HepG2 (cell line): ENCODE results near the gene ZBTB46. TPM values are rescaled to one million over a fixed set of nuclear protein-coding genes. Genes with fewer than 3 reads are reported as not detected.

ENCODE experiments used
- ATF7-NPFF ChIP-seq: sonication (generic); formaldehyde crosslinking; IDR thresholded peaks from 2 replicates; pipeline ENCODE4 v1.8.1; 2023; ENCODE audit warnings: mild to moderate bottlenecking, low read depth, missing genetic modification reagents, moderate library complexity
- BORCS8-MEF2B ChIP-seq: sonication (generic); formaldehyde crosslinking; IDR thresholded peaks from 2 replicates; pipeline ENCODE4 v1.8.0; 2022; ENCODE audit warnings: mild to moderate bottlenecking, missing genetic modification reagents
- HBP1 ChIP-seq: IDR thresholded peaks from 2 replicates; pipeline ENCODE4 v1.6.1; 2016; ENCODE audit warnings: low read depth, control low read depth
- KAT7 ChIP-seq: IDR thresholded peaks from 2 replicates; pipeline ENCODE4 v1.6.1; 2018; ENCODE audit warnings: borderline replicate concordance, missing compliant biosample characterization
- MXD4 ChIP-seq: IDR thresholded peaks from 2 replicates; pipeline ENCODE4 v1.6.1; 2016; ENCODE audit warnings: mild to moderate bottlenecking, missing biosample characterization, missing genetic modification reagents
- NFYB ChIP-seq: sonication (generic); formaldehyde crosslinking; IDR thresholded peaks from 2 replicates; pipeline ENCODE4 v1.4.0; 2020; ENCODE audit warnings: missing genetic modification reagents
- PHB2 ChIP-seq: fragments of 450-650 bp; IDR thresholded peaks from 2 replicates; pipeline ENCODE4 v1.6.1; 2018; ENCODE audit not compliant: partially characterized antibody
- REXO4 ChIP-seq: sonication (generic); formaldehyde crosslinking; IDR thresholded peaks from 2 replicates; pipeline ENCODE4 v1.8.0; 2022; ENCODE audit warnings: missing genetic modification reagents, mild to moderate bottlenecking, borderline replicate concordance
- SOX6 ChIP-seq, 2 experiments: fragments of 450-650 bp in 1 of 2; sonication (generic) in 1 of 2; formaldehyde crosslinking in 1 of 2; IDR thresholded peaks; 2 replicates each; pipeline versions ENCODE4 v1.4.0 to v1.6.1; 2017 to 2020; ENCODE audit warnings: antibody characterized with exemption in 1 of 2, mild to moderate bottlenecking in 1 of 2, missing genetic modification reagents in 1 of 2
- STAT6 ChIP-seq: sonication (generic); formaldehyde crosslinking; IDR thresholded peaks from 2 replicates; pipeline ENCODE4 v1.4.0; 2020; ENCODE audit warnings: missing genetic modification reagents, mild to moderate bottlenecking, borderline replicate concordance
- TRIM22 ChIP-seq: fragments of 450-650 bp; IDR thresholded peaks from 2 replicates; pipeline ENCODE4 v1.6.1; 2017
- ZKSCAN1 ChIP-seq: fragments of 150-350 bp; IDR thresholded peaks from 2 replicates; pipeline ENCODE4 v1.6.1; 2014; ENCODE audit warnings: low read length
- ZNF574 ChIP-seq: sonication (generic); formaldehyde crosslinking; IDR thresholded peaks from 2 replicates; pipeline ENCODE4 v1.4.0; 2020; ENCODE audit warnings: missing genetic modification reagents
- ZNF678 ChIP-seq: sonication (generic); formaldehyde crosslinking; IDR thresholded peaks from 2 replicates; pipeline ENCODE4 v1.4.0; 2020; ENCODE audit warnings: mild to moderate bottlenecking, missing genetic modification reagents
- ZNF709 ChIP-seq: sonication (generic); formaldehyde crosslinking; IDR thresholded peaks from 2 replicates; pipeline ENCODE4 v1.5.0; 2020; ENCODE audit warnings: mild to moderate bottlenecking, missing genetic modification reagents
- ZNF720 ChIP-seq: sonication (generic); formaldehyde crosslinking; IDR thresholded peaks from 2 replicates; pipeline ENCODE4 v1.4.0; 2020; ENCODE audit warnings: missing genetic modification reagents
- ZNF746 ChIP-seq: sonication (generic); formaldehyde crosslinking; IDR thresholded peaks from 2 replicates; pipeline ENCODE4 v1.8.0; 2022; ENCODE audit warnings: mild to moderate bottlenecking, missing genetic modification reagents
- ZNF800 ChIP-seq: sonication (generic); formaldehyde crosslinking; IDR thresholded peaks from 2 replicates; pipeline ENCODE4 v1.4.0; 2020; ENCODE audit warnings: missing genetic modification reagents
- ZSCAN29 ChIP-seq: sonication (generic); formaldehyde crosslinking; conservative IDR thresholded peaks from 2 replicates; pipeline ENCODE4 v1.4.0; 2020; ENCODE audit warnings: mild to moderate bottlenecking, missing genetic modification reagents
- polyA plus RNA-seq, 8 experiments: library from polyadenylated mRNA; depleted of rRNA in 3 of 8; stranded (reverse) in 7 of 8; unstranded in 1 of 8; fragments of >200 nt; fragmentation: Illumina TruSeq in 4 of 8; extraction: Trizol in 4 of 8; gene quantifications; 2 replicates each; pipeline versions ENCODE4 v1.2.1 to v1.2.3, GENCODE V29; 2011 to 2016; ENCODE audit warnings: low read depth in 4 of 8, missing spikeins in 1 of 8, mixed read lengths in 1 of 8; ENCODE audit not compliant: insufficient read depth in 1 of 8
- total RNA-seq, 5 experiments: library from RNA; depleted of rRNA; stranded (reverse); fragments of >200 nt; fragmentation: Illumina TruSeq; extraction: Trizol; gene quantifications; 2 replicates each; pipeline ENCODE4 v1.2.3, GENCODE V29; 2016; ENCODE audit warnings: low read depth in 1 of 5

The ZBTB46 gene
- total and polyA plus RNA-seq, 2 of the 13 experiments (the other 11 are each of a cell fraction or from before 2014, with no cell fraction given): 1.6 to 13.5 TPM

- no peak; the same call in 1 of the 2 replicates for TF ChIP-seq STAT6 (CRISPR knock-in tag)
- TF ChIP-seq BORCS8-MEF2B (CRISPR knock-in tag): peak; percentile 53; the same call in 1 of the 2 replicates
- TF ChIP-seq ZSCAN29 (CRISPR knock-in tag): no peak; the same call in 1 of the 2 replicates
- peak; percentile 33; the same call in 1 of the 2 replicates for TF ChIP-seq ZNF574 (CRISPR knock-in tag)
- no peak for TF ChIP-seq HBP1 (CRISPR knock-in tag)
- TF ChIP-seq REXO4 (CRISPR knock-in tag): no peak
- no peak for TF ChIP-seq KAT7 (CRISPR knock-in tag)
- TF ChIP-seq SOX6 (IDR thresholded peaks at IDR 0.05): no peak
- TF ChIP-seq SOX6 (CRISPR knock-in tag; IDR thresholded peaks at IDR 0.05): peak; percentile 12; the same call in 1 of the 2 replicates
- peak; percentile 74; the same call in 1 of the 2 replicates for TF ChIP-seq ZNF678 (CRISPR knock-in tag)
- no peak for TF ChIP-seq ZNF800 (CRISPR knock-in tag)
- TF ChIP-seq ZNF746 (CRISPR knock-in tag): no peak
- TF ChIP-seq ZNF720 (CRISPR knock-in tag): no peak
- TF ChIP-seq MXD4: 0 out of 2 replicates have a peak, but pooled peaks have one; percentile 51
- no peak for TF ChIP-seq TRIM22
- TF ChIP-seq PHB2: no peak
- no peak for TF ChIP-seq NFYB (CRISPR knock-in tag)
- TF ChIP-seq ZNF709 (CRISPR knock-in tag): no peak
- 0 out of 2 replicates have a peak, but pooled peaks have one; percentile 40 for TF ChIP-seq ATF7-NPFF (CRISPR knock-in tag)
- TF ChIP-seq ZKSCAN1: no peak
Measured at GRCh38 chr20:63744574-63745423, 86.3 kb downstream of the ZBTB46 start (continued).
